ENCODE data around the gene OAS3.

OAS3 gene, protein sequence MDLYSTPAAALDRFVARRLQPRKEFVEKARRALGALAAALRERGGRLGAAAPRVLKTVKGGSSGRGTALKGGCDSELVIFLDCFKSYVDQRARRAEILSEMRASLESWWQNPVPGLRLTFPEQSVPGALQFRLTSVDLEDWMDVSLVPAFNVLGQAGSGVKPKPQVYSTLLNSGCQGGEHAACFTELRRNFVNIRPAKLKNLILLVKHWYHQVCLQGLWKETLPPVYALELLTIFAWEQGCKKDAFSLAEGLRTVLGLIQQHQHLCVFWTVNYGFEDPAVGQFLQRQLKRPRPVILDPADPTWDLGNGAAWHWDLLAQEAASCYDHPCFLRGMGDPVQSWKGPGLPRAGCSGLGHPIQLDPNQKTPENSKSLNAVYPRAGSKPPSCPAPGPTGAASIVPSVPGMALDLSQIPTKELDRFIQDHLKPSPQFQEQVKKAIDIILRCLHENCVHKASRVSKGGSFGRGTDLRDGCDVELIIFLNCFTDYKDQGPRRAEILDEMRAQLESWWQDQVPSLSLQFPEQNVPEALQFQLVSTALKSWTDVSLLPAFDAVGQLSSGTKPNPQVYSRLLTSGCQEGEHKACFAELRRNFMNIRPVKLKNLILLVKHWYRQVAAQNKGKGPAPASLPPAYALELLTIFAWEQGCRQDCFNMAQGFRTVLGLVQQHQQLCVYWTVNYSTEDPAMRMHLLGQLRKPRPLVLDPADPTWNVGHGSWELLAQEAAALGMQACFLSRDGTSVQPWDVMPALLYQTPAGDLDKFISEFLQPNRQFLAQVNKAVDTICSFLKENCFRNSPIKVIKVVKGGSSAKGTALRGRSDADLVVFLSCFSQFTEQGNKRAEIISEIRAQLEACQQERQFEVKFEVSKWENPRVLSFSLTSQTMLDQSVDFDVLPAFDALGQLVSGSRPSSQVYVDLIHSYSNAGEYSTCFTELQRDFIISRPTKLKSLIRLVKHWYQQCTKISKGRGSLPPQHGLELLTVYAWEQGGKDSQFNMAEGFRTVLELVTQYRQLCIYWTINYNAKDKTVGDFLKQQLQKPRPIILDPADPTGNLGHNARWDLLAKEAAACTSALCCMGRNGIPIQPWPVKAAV

DNA sequence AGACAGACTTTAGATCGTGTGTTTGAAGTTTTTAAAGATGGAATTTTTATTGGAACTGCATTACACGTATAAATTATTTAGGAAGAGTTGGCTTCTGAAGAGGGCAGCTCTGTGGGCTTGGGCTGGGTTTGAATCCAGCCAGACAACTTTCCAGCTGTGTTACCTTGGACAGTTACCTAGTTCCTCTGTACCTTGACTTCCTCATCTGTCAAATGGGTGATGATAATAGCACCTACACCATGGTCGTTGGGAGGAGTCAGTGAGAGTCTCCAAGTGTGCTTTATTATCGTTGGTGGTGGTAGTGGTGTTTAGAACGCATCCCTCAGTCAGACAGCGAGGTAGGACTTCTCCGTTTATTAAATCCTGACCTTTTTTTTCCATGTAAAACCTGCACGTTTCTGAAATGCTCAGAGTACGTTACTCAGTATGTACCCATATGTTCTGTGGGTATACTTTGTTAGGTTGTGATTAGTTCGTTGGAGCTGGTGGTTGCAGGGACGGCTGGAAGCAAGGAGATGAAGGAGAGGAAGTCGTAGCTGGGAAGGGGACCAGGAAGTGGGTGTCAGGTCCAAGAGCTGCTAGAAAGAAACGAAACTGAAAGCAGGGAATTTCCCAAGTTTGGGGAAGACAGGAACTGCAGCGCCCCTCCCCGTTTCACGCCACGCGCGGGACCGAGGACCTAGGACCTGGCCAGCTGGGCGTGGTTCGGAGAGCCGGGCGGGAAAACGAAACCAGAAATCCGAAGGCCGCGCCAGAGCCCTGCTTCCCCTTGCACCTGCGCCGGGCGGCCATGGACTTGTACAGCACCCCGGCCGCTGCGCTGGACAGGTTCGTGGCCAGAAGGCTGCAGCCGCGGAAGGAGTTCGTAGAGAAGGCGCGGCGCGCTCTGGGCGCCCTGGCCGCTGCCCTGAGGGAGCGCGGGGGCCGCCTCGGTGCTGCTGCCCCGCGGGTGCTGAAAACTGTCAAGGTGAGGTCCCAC, at the start of gene OAS3:
TSS of gene OAS3 (plus strand) at position 734 of the 979 bp plus-strand sequence. CDS start at position 791, 57 bp downstream.
- Histone ChIP-seq H3K27me3 (replicated peaks; ENCODE audit: control insufficient read depth, insufficient read depth, low read length) (no peaks in the 10 kb centered on the region), H3K36me3 (ENCODE audit: control insufficient read depth, insufficient read depth, low read length) (peaks cover 2% of the 10 kb centered on the region; the same call in 1 of the 2 replicates), H3K4me3 (replicated peaks; ENCODE audit: low read depth, low read length) (peak within 1 kb of the TSS; percentile 73)
- TF ChIP-seq, protein P1, sequence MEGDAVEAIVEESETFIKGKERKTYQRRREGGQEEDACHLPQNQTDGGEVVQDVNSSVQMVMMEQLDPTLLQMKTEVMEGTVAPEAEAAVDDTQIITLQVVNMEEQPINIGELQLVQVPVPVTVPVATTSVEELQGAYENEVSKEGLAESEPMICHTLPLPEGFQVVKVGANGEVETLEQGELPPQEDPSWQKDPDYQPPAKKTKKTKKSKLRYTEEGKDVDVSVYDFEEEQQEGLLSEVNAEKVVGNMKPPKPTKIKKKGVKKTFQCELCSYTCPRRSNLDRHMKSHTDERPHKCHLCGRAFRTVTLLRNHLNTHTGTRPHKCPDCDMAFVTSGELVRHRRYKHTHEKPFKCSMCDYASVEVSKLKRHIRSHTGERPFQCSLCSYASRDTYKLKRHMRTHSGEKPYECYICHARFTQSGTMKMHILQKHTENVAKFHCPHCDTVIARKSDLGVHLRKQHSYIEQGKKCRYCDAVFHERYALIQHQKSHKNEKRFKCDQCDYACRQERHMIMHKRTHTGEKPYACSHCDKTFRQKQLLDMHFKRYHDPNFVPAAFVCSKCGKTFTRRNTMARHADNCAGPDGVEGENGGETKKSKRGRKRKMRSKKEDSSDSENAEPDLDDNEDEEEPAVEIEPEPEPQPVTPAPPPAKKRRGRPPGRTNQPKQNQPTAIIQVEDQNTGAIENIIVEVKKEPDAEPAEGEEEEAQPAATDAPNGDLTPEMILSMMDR (IDR thresholded peaks at IDR 0.05; ENCODE audit: insufficient read depth, low read length, poor library complexity, severe bottlenecking) = no peak
- peak; percentile 73 for DNase-seq (ENCODE audit: extremely low read depth, insufficient read length)

DNA sequence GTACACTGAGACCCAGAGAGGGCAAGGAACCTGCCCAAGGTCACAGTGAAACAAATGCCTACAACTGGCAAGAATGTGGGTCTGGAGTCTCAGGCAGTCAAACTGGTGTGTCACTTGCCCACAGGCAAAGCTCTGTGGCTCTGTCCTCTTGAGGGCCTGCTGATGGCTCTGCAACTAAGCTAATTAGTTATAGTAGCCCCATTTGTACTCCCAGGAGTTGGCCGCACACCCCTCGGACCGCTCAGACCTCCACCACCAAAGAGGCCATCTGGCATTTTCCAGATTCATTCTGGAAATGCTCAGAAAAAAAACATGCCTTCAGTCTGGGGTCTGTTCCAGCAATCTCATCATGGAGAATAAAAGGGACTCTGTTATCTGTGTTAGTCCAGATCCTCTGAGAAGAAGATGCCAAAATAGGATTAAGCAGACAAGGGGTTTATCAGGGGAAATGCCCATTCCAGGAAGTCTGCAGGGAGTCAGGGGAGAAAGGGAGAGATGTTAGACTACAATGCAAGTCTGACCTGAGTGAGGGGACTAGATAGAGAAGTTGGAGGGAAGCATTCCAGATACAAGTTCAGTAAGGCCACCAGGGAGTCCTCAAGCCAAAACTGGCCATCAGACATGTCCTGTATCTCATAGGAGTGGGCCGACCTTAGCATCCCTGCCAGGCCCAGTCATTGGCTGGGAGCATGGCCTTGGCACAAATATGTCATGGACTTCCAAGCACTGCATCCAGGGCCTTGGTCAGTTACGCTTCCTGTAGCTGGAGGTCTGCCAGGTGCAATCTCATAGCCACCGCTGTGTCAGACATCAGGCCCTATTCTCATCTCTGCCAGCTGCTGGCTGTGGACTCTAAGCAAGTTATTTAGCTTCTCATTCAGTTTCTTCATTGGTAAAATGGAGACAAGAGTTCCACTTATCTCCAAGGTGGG, 46.9 kb upstream of the OAS3 start:
- Histone ChIP-seq H3K36me3 (ENCODE audit: control insufficient read depth, insufficient read depth, low read length) (no peaks in the 10 kb centered on the region), H3K4me3 (replicated peaks; ENCODE audit: low read depth, low read length) (no peak overlapping the region), H3K27me3 (replicated peaks; ENCODE audit: control insufficient read depth, insufficient read depth, low read length) (no peaks in the 10 kb centered on the region; the same call in none of the 2 replicates)
- TF ChIP-seq, protein P1 (IDR thresholded peaks at IDR 0.05; ENCODE audit: insufficient read depth, low read length, poor library complexity, severe bottlenecking) = no peak
- DNase-seq (ENCODE audit: extremely low read depth, insufficient read length) = no peak

DNA sequence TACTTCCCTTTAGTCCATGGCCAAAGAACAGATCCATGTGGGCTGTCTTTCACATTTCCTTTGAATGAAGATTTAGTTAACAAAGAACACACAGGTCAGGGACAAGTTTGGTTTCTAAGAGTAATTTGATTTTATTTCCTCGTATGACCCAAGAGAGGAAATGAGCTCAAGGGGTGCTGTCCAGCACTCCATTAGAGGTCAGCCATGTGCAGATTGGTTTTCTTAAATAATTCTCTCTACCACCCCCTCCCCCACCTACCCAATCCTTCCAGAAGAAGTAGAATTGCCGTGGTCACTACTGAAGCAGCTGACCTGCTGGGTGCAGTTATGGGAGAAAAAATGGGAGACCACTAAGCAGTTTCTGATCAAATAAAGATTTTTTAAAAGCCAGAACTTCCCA, 45.4 kb upstream of the OAS3 start:
- TF ChIP-seq, protein P1 (IDR thresholded peaks at IDR 0.05; ENCODE audit: insufficient read depth, low read length, poor library complexity, severe bottlenecking) = no peak
- no peaks in the 10 kb centered on the region; the same call in none of the 2 replicates for H3K27me3 ChIP-seq (replicated peaks; ENCODE audit: control insufficient read depth, insufficient read depth, low read length)
- H3K4me3 ChIP-seq (replicated peaks; ENCODE audit: low read depth, low read length) = no peak overlapping the region
- no peak for DNase-seq (ENCODE audit: extremely low read depth, insufficient read length)
- H3K36me3 ChIP-seq (ENCODE audit: control insufficient read depth, insufficient read depth, low read length) = no peaks in the 10 kb centered on the region

DNA sequence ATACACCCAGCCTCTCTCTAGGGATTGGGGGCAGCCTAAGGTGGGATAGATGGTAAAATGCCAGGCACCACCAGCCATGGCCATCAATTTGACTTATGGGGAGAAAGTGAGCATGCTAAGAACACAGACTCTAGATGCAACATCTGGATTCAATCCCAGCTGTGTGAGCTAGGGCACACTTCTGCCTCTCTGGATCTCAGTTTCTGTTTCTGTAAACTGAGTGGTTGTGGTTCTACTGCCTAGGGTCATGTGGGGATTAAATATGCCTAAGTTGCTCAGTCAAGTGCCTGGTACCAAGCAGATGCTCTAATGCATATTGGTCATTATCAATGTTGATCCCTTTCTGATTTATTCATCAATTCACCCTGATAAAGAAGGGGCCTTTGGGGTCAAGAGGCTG, 44.1 kb upstream of the OAS3 start:
- H3K4me3 ChIP-seq (replicated peaks; ENCODE audit: low read depth, low read length) = no peak overlapping the region
- H3K27me3 ChIP-seq (replicated peaks; ENCODE audit: control insufficient read depth, insufficient read depth, low read length) = no peaks in the 10 kb centered on the region; the same call in 1 of the 2 replicates
- no peaks in the 10 kb centered on the region for H3K36me3 ChIP-seq (ENCODE audit: control insufficient read depth, insufficient read depth, low read length)
- TF ChIP-seq, protein P1 (IDR thresholded peaks at IDR 0.05; ENCODE audit: insufficient read depth, low read length, poor library complexity, severe bottlenecking) = no peak
- no peak for DNase-seq (ENCODE audit: extremely low read depth, insufficient read length)
